Astrocyte (in vitro differentiated cells and primary cell): ENCODE data around the gene MAOB. TPM values are rescaled to one million over a fixed set of nuclear protein-coding genes. Genes with fewer than 3 reads are reported as not detected.

Experiments used
- DNase-seq: peaks from one replicate; pipeline ENCODE4 v3.0.0-alpha.2; 2010; ENCODE audit warnings: low read depth
- FAIRE-seq: peaks from 2 replicates; lab custom pipeline; 2011; peaks lifted over from hg19 to GRCh38; lab: Jason Lieb, UNC
- H2AFZ ChIP-seq: 2 replicates; pipeline ENCODE4 v1.6.0; 2012; ENCODE audit warnings: low read depth, low read length, inconsistent platforms
- H3K27ac ChIP-seq: 2 replicates; pipeline ENCODE4 v1.5.1; 2011; ENCODE audit warnings: low read depth, low read length, inconsistent platforms
- H3K27me3 ChIP-seq: 2 replicates; pipeline ENCODE4 v1.6.0; 2011; ENCODE audit warnings: low read length, inconsistent platforms; ENCODE audit not compliant: insufficient read depth
- H3K36me3 ChIP-seq: 2 replicates; pipeline ENCODE4 v1.5.1; 2011; ENCODE audit warnings: low read length, inconsistent platforms; ENCODE audit not compliant: insufficient read depth
- H3K4me1 ChIP-seq: 2 replicates; pipeline ENCODE4 v1.5.1; 2011; ENCODE audit warnings: low read length, inconsistent platforms; ENCODE audit not compliant: insufficient read depth
- H3K4me2 ChIP-seq: 2 replicates; pipeline ENCODE4 v1.6.0; 2012; ENCODE audit warnings: low read length, inconsistent platforms
- H3K4me3 ChIP-seq: 2 replicates; pipeline ENCODE4 v1.5.1; 2011; ENCODE audit warnings: low read depth, mild to moderate bottlenecking, low read length, inconsistent platforms; ENCODE audit not compliant: insufficient read depth
- H3K79me2 ChIP-seq: 2 replicates; pipeline ENCODE4 v1.6.0; 2012; ENCODE audit warnings: mild to moderate bottlenecking, low read length, inconsistent platforms; ENCODE audit not compliant: insufficient read depth
- H3K9ac ChIP-seq: 2 replicates; pipeline ENCODE4 v1.6.0; 2012; ENCODE audit warnings: mild to moderate bottlenecking, low read length, inconsistent platforms
- H3K9me3 ChIP-seq: 2 replicates; pipeline ENCODE4 v1.5.1; 2012; ENCODE audit warnings: low read depth, mild to moderate bottlenecking, low read length, inconsistent platforms; ENCODE audit not compliant: insufficient read depth
- H4K20me1 ChIP-seq: 2 replicates; pipeline ENCODE4 v1.6.0; 2012; ENCODE audit warnings: low read length, inconsistent platforms; ENCODE audit not compliant: insufficient read depth
- H3K27ac Mint-ChIP-seq: one replicate; pipeline ENCODE4 v1.8.0; 2021; ENCODE audit warnings: mild to moderate bottlenecking, mixed read lengths; ENCODE audit not compliant: unreplicated experiment
- H3K27me3 Mint-ChIP-seq: one replicate; pipeline ENCODE4 v1.8.0; 2021; ENCODE audit warnings: low read depth, mixed read lengths; ENCODE audit not compliant: unreplicated experiment
- H3K36me3 Mint-ChIP-seq: one replicate; pipeline ENCODE4 v1.8.0; 2021; ENCODE audit warnings: low read depth, mixed read lengths; ENCODE audit not compliant: unreplicated experiment
- H3K4me1 Mint-ChIP-seq: one replicate; pipeline ENCODE4 v1.8.0; 2021; ENCODE audit warnings: low read depth, mixed read lengths; ENCODE audit not compliant: unreplicated experiment
- H3K4me3 Mint-ChIP-seq: one replicate; pipeline ENCODE4 v1.8.0; 2021; ENCODE audit warnings: mild to moderate bottlenecking, moderate library complexity, mixed read lengths; ENCODE audit not compliant: unreplicated experiment
- H3K9me3 Mint-ChIP-seq: one replicate; pipeline ENCODE4 v1.8.0; 2021; ENCODE audit warnings: mild to moderate bottlenecking, mixed read lengths; ENCODE audit not compliant: unreplicated experiment
- CTCF ChIP-seq: IDR thresholded peaks from 2 replicates; pipeline ENCODE4 v1.5.1; 2011; ENCODE audit warnings: low read depth, mild to moderate bottlenecking, inconsistent platforms, low read length, moderate library complexity; ENCODE audit not compliant: insufficient read depth
- EZH2 ChIP-seq: IDR thresholded peaks from 2 replicates; pipeline ENCODE4 v1.6.1; 2012; ENCODE audit warnings: mild to moderate bottlenecking, low read length, inconsistent platforms; ENCODE audit not compliant: insufficient read depth
- total RNA-seq: library from RNA; stranded (reverse); gene quantifications from 2 replicates; pipeline ENCODE4 v1.2.1, GENCODE V29; 2021

MAOB gene
- total RNA-seq, 1 donor from 2014 or later: 0.20 TPM

GRCh38 chrX:43881410-43882293 is 598 bp downstream of the MAOB start:
- DNase-seq: no peak
- H3K4me1 ChIP-seq: no peaks in the 10 kb centered on the region
- H3K9ac ChIP-seq: no peak overlapping the region
- peaks cover 20% of the 10 kb centered on the region for H3K27me3 Mint-ChIP-seq
- H2AFZ ChIP-seq: no peak overlapping the region
- no peaks in the 10 kb centered on the region for H3K36me3 ChIP-seq
- H3K4me3 ChIP-seq: no peak overlapping the region
- H3K27ac Mint-ChIP-seq: no peak overlapping the region
- H4K20me1 ChIP-seq: no peaks in the 10 kb centered on the region
- peak overlapping the region; percentile 62 for H3K4me2 ChIP-seq
- peaks cover 2% of the 10 kb centered on the region for H3K9me3 Mint-ChIP-seq
- H3K27me3 ChIP-seq: no peaks in the 10 kb centered on the region
- FAIRE-seq: no peak
- no peak overlapping the region for H3K27ac ChIP-seq
- no peak overlapping the region for H3K4me3 Mint-ChIP-seq
- H3K4me1 Mint-ChIP-seq: peaks cover 4% of the 10 kb centered on the region
- H3K36me3 Mint-ChIP-seq: no peaks in the 10 kb centered on the region
- no peak for TF ChIP-seq EZH2
- TF ChIP-seq CTCF: no peak
- no peaks in the 10 kb centered on the region for H3K9me3 ChIP-seq
- H3K79me2 ChIP-seq: no peaks in the 10 kb centered on the region

- no peak for DNase-seq
- Mint-ChIP-seq H3K36me3 (no peaks in the 10 kb centered on the region), H3K9me3 (peaks cover 2% of the 10 kb centered on the region), H3K27ac (no peak overlapping the region), H3K4me3 (no peak overlapping the region), H3K4me1 (peaks cover 4% of the 10 kb centered on the region), H3K27me3 (peaks cover 20% of the 10 kb centered on the region)
- Histone ChIP-seq H3K79me2 (no peaks in the 10 kb centered on the region), H3K4me2 (no peak overlapping the region), H3K9ac (no peak overlapping the region), H3K9me3 (no peaks in the 10 kb centered on the region), H3K4me3 (no peak overlapping the region), H3K36me3 (no peaks in the 10 kb centered on the region), H4K20me1 (no peaks in the 10 kb centered on the region), H3K27ac (no peak overlapping the region), H3K4me1 (no peaks in the 10 kb centered on the region), H3K27me3 (no peaks in the 10 kb centered on the region), H2AFZ (no peak overlapping the region)
- no peak for FAIRE-seq
- TF ChIP-seq EZH2 (no peak), CTCF (no peak)
These were observed 1.8 kb downstream of the MAOB start for GRCh38 chrX:43880425-43880824.

GRCh38 chrX:43878906-43879526 is 3.2 kb downstream of the MAOB start:
- H2AFZ ChIP-seq: no peak overlapping the region
- DNase-seq: no peak
- no peaks in the 10 kb centered on the region for H3K27me3 ChIP-seq
- H3K4me1 ChIP-seq: no peaks in the 10 kb centered on the region
- no peaks in the 10 kb centered on the region for H3K9me3 ChIP-seq
- H3K79me2 ChIP-seq: no peaks in the 10 kb centered on the region
- H3K9ac ChIP-seq: no peak overlapping the region
- no peak overlapping the region for H3K4me3 Mint-ChIP-seq
- H3K27ac Mint-ChIP-seq: no peak overlapping the region
- no peak for FAIRE-seq
- H3K4me2 ChIP-seq: no peak overlapping the region
- no peak overlapping the region for H3K27ac ChIP-seq
- no peak for TF ChIP-seq EZH2
- no peak for TF ChIP-seq CTCF
- peaks cover 2% of the 10 kb centered on the region for H3K9me3 Mint-ChIP-seq
- peaks cover 4% of the 10 kb centered on the region for H3K4me1 Mint-ChIP-seq
- H3K36me3 Mint-ChIP-seq: no peaks in the 10 kb centered on the region
- H3K27me3 Mint-ChIP-seq: peaks cover 20% of the 10 kb centered on the region
- no peaks in the 10 kb centered on the region for H3K36me3 ChIP-seq
- H3K4me3 ChIP-seq: no peak overlapping the region
- H4K20me1 ChIP-seq: no peaks in the 10 kb centered on the region
